Measurements from ENCODE around the gene RBCK1.
"Not testable (repeated sequence)": the region's sequence is repeated elsewhere in the genome, so short reads cannot be mapped to it uniquely, and the experiment has no call there.

Gene RBCK1

GRCh38 chr20:438571-439469, 30.7 kb downstream of the RBCK1 start:
- no peak for DNase-seq

GRCh38 chr20:440148-440547, 32.0 kb downstream of the RBCK1 start:
- DNase-seq: no peak

GRCh38 chr20:440636-441035, 32.5 kb downstream of the RBCK1 start:
- DNase-seq: no peak

- no peak for DNase-seq
These were observed 35.2 kb downstream of the RBCK1 start for GRCh38 chr20:443223-443775.

- DNase-seq: no peak
These were observed 36.0 kb downstream of the RBCK1 start for GRCh38 chr20:444117-444516.

- no peak for DNase-seq
These were observed 36.8 kb downstream of the RBCK1 start for GRCh38 chr20:444862-445426.

GRCh38 chr20:445514-446336, 37.6 kb downstream of the RBCK1 start:
- DNase-seq: no peak

- not testable (repeated sequence) for DNase-seq
These were observed 43.9 kb downstream of the RBCK1 start for GRCh38 chr20:452021-452420.

GRCh38 chr20:454951-455350, 46.9 kb downstream of the RBCK1 start:
- DNase-seq: no peak

- no peak for DNase-seq
These were observed 50.7 kb downstream of the RBCK1 start for GRCh38 chr20:458776-459175.

GRCh38 chr20:460180-460579, 52.1 kb downstream of the RBCK1 start:
- no peak for DNase-seq

GRCh38 chr20:460707-461106, 52.6 kb downstream of the RBCK1 start:
- DNase-seq: no peak

- DNase-seq: peak; percentile 80
These were observed 53.4 kb downstream of the RBCK1 start for GRCh38 chr20:461254-462198.

- peak; percentile 83 for DNase-seq
These were observed 54.3 kb downstream of the RBCK1 start, which contains the start of gene TBC1D20 for GRCh38 chr20:462199-462991. Gene TBC1D20, minus strand, starts transcription at chr20:462533. Its CDS starts 128 bp downstream, at chr20:462405.

- no peak for DNase-seq
These were observed 59.7 kb downstream of the RBCK1 start for GRCh38 chr20:467755-468154.

GRCh38 chr20:469746-470490, 61.8 kb downstream of the RBCK1 start:
- DNase-seq: no peak

- no peak for DNase-seq
These were observed 64.2 kb downstream of the RBCK1 start for GRCh38 chr20:472137-472846.

GRCh38 chr20:472889-473292, 64.8 kb downstream of the RBCK1 start:
- no peak for DNase-seq

GRCh38 chr20:474581-474980, 66.5 kb downstream of the RBCK1 start:
- DNase-seq: no peak
